GM12872 (cell line): ENCODE data around the gene ZSWIM1.

Experiments
- TF ChIP-seq, protein P1 (sequence below): IDR thresholded peaks from 3 replicates; pipeline ENCODE4 v1.5.1; 2011; ENCODE audit warnings: low read depth, mild to moderate bottlenecking, low read length, moderate library complexity; ENCODE audit not compliant: insufficient read depth

ZSWIM1 gene

GRCh38 chr20:45866454-45866853 lies 14.6 kb upstream of the ZSWIM1 start:
- TF ChIP-seq, protein P1, sequence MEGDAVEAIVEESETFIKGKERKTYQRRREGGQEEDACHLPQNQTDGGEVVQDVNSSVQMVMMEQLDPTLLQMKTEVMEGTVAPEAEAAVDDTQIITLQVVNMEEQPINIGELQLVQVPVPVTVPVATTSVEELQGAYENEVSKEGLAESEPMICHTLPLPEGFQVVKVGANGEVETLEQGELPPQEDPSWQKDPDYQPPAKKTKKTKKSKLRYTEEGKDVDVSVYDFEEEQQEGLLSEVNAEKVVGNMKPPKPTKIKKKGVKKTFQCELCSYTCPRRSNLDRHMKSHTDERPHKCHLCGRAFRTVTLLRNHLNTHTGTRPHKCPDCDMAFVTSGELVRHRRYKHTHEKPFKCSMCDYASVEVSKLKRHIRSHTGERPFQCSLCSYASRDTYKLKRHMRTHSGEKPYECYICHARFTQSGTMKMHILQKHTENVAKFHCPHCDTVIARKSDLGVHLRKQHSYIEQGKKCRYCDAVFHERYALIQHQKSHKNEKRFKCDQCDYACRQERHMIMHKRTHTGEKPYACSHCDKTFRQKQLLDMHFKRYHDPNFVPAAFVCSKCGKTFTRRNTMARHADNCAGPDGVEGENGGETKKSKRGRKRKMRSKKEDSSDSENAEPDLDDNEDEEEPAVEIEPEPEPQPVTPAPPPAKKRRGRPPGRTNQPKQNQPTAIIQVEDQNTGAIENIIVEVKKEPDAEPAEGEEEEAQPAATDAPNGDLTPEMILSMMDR, result no peak

DNA sequence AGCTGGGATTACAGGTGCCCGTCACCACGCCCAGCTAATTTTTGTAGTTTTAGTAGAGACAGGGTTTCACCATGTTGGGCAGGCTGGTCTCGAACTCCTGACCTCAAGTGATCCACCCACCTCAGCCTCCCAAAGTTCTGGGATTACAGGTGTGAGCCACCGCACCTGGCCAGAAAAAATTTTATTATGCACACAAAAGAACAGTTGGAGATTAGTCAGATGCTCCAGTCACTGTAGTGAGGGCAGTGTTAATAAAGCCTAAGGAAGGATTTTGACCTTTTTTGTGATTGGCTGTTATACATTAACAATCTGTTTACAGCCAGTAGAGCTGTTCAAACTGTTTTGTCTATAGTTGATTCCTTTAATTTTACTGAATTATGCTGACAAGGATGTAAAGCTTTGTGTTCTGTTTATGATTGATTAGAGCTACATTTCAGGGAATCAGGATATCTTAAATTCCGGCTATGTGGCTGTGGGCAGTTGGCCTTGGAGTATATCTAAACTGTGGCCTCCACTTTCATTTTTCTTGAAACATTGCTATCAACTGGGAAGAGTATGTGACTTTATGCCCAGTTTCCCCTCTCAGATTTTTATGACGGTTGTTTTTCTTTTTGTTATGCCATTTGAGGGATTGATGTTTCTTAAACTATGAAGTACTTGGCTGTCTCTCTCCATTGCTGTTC lies 13.8 kb upstream of the ZSWIM1 start:
- TF ChIP-seq, protein P1, result no peak

- TF ChIP-seq, protein P1, result no peak
These were observed 13.2 kb upstream of the ZSWIM1 start for GRCh38 chr20:45867819-45868176.

DNA sequence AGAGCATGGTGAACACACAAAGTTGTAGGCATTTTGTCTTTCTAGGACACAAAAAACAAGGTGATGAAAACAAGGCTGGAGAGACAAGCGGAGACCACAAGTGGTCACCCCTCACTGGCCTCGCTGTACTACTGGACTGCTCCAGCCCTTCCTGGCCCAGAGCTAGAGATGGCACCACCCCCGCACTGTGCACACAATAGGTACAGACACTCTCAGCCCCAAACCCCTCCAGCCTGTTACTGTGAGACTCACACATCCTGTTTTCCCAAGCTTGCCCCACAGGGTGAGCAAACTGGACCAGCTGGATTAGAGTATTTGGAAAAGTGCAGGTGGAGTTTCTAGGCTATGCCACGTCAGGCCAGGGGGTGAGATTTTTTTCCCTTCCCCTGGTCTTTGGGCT lies 8.4 kb upstream of the ZSWIM1 start:
- TF ChIP-seq, protein P1, result no peak

DNA sequence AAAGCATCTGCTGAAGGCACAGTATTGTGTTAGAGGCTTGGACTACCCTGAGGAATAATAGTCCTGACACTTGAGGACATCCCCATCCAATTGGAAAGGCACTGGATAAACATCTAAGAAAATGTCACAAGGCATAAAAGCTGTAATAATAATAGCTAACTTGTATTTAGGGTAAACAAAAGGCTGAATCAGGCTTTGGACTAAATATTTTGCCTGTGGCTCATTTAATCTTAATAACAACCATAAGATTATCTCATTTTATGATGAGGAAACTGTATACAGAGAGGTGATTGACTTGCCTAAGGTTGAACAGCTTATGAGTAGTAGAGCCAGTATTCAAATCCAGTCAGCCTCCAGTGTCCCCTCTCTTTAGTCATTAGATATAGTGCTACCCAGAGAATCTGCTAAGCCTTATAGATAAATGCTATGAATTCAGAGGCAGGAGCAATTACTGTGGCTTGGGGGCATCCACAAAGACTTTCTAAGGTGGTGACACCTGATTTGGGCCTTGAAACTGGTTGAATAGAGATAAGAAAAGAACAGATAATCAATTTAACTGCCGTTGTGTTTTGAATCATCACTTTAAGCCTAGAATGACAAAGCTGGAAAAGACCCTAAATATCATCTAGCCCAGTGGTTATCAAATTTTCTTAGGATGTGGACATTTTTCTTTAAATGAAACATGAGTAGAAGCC lies 7.5 kb upstream of the ZSWIM1 start:
- TF ChIP-seq, protein P1, result no peak

GRCh38 chr20:45874576-45874975 lies 6.5 kb upstream of the ZSWIM1 start:
- TF ChIP-seq, protein P1, result no peak

DNA sequence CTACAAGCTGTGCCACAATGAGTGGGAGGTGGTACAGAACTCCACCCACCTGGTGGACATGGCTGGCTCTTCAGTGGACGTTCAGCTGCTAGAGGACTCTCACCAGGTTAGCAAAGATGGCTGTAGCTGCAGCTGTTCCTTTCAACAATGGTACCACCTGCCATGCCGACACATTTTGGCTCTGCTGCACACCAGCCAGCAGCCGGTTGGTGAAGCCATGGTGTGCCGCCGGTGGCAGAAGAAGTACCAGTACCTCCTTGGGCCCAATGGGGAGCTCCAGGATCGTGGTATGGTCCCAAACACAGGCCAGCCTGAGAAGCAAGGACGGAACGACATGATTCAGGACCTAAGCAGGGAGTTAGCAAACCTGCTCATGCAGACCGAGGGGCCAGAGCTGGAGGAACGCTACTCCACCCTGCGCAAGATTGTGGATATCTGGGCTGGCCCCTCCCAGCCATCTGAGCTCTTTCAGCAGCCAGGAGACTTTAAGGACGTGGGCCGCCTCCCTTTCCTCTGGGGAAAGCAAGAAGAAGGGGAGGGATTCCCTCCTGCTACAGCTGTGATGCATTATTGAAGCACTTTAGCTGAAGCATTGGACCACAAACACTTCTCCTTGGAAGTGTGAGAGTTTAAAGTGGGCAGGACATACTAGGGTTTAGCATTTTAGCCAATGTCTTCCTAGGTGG lies 2.8 kb upstream of the ZSWIM1 start:
- TF ChIP-seq, protein P1, result no peak
